GM12878 (cell line): ENCODE data around the gene HYOU1. TPM values are rescaled to one million over a fixed set of nuclear protein-coding genes. Genes with fewer than 3 reads are reported as not detected.
A peak's percentile ranks its signal among the peaks of the same experiment; 100 is the strongest.

Experiments
- ATAC-seq: fragments of 200-7000 bp; cut with Tn5 transposase; 3 replicates; pipeline ENCODE4 v1.9.1; 2020; ENCODE audit warnings: mild to moderate bottlenecking, moderate library complexity
- BruUV-seq: library from RNA; stranded (reverse); fragments of 400-500 nt; replicated peaks from 2 replicates; lab custom pipeline; 2021; lab: Mats Ljungman, UMichigan
- CTCF ChIA-PET: fragments of 300-600 bp; sonication (Branson Sonifier 250); formaldehyde crosslinking; extraction: SDS; loops from one replicate; lab custom pipeline; 2021; ENCODE audit warnings: inconsistent platforms; lab: Yijun Ruan, JAX
- POLR2A ChIA-PET: fragments of 350-600 bp; formaldehyde crosslinking; extraction: SDS; loops from one replicate; lab custom pipeline; 2021; ENCODE audit warnings: inconsistent platforms; lab: Charles Lee
- RAD21 ChIA-PET: fragments of 300-600 bp; sonication (Branson Sonifier 250); formaldehyde crosslinking; loops from one replicate; lab custom pipeline; 2023; ENCODE audit warnings: antibody characterized with exemption; ENCODE audit not compliant: unreplicated experiment; lab: Charles Lee
- SMC1A ChIA-PET: fragments of 300-600 bp; sonication (Branson Sonifier 250); formaldehyde crosslinking; loops from one replicate; lab custom pipeline; 2023; ENCODE audit not compliant: unreplicated experiment, uncharacterized antibody; lab: Charles Lee
- DNase-seq: peaks from one replicate; pipeline ENCODE4 v3.0.0-alpha.2; 2011; ENCODE audit warnings: low read depth, low spot score
- FAIRE-seq: peaks from 3 replicates; lab custom pipeline; 2011; peaks lifted over from hg19 to GRCh38; lab: Jason Lieb, UNC
- H2AFZ ChIP-seq: 2 replicates; pipeline ENCODE4 v1.6.0; 2011; ENCODE audit warnings: low read depth, low read length, control low read depth; ENCODE audit not compliant: control insufficient read depth
- H3K27ac ChIP-seq: 2 replicates; pipeline ENCODE4 v1.5.1; 2011; ENCODE audit warnings: control low read depth; ENCODE audit not compliant: control insufficient read depth, insufficient read depth
- H3K27me3 ChIP-seq, 2 experiments: replicated peaks in 1 of 2; 2 replicates each; pipeline versions ENCODE4 v1.6.0 to v1.6.1; 2011; ENCODE audit warnings: low read length in 1 of 2; ENCODE audit not compliant: control insufficient read depth in 2 of 2, insufficient read depth in 2 of 2
- H3K36me3 ChIP-seq, 2 experiments: 2 replicates each; pipeline ENCODE4 v1.5.1; 2011; ENCODE audit warnings: low read length in 1 of 2; ENCODE audit not compliant: control insufficient read depth in 2 of 2, insufficient read depth in 2 of 2
- H3K4me1 ChIP-seq: 2 replicates; pipeline ENCODE4 v1.6.1; 2011; ENCODE audit warnings: mild to moderate bottlenecking, low read length, moderate library complexity, mixed read lengths; ENCODE audit not compliant: control insufficient read depth, insufficient read depth
- H3K4me2 ChIP-seq: 2 replicates; pipeline ENCODE4 v1.6.0; 2011; ENCODE audit warnings: control low read depth; ENCODE audit not compliant: control insufficient read depth, insufficient read depth
- H3K4me3 ChIP-seq: fragments of 200-600 bp; sonication (generic); 2 replicates; pipeline ENCODE4 v1.5.1; 2016
- H3K79me2 ChIP-seq: 2 replicates; pipeline ENCODE4 v1.6.0; 2011; ENCODE audit warnings: low read length; ENCODE audit not compliant: control insufficient read depth, insufficient read depth
- H3K9ac ChIP-seq: 2 replicates; pipeline ENCODE4 v1.8.0; 2011; ENCODE audit warnings: low read length, control low read depth, mixed read lengths; ENCODE audit not compliant: control insufficient read depth, insufficient read depth
- H3K9me3 ChIP-seq: replicated peaks from 3 replicates; pipeline ENCODE4 v1.5.1; 2011; ENCODE audit warnings: mild to moderate bottlenecking, low read length; ENCODE audit not compliant: control insufficient read depth, insufficient read depth
- H4K20me1 ChIP-seq: 2 replicates; pipeline ENCODE4 v1.6.0; 2011; ENCODE audit not compliant: control insufficient read depth, insufficient read depth
- ATF3 ChIP-seq: IDR thresholded peaks from 2 replicates; pipeline ENCODE4 v1.6.1; 2011; ENCODE audit warnings: low read depth, mild to moderate bottlenecking, low read length, moderate library complexity, borderline replicate concordance; ENCODE audit errors: extremely low read depth
- ATF7 ChIP-seq: fragments of 450-650 bp; IDR thresholded peaks from 2 replicates; pipeline ENCODE4 v1.6.1; 2016; ENCODE audit warnings: low read depth, mild to moderate bottlenecking
- EGR1 ChIP-seq, 2 experiments: IDR thresholded peaks; 1 replicate in 1 of 2; 2 replicates in 1 of 2; pipeline ENCODE4 v1.6.1; 2011 to 2012; ENCODE audit warnings: low read depth in 2 of 2, low read length in 2 of 2, borderline replicate concordance in 1 of 2, mild to moderate bottlenecking in 1 of 2, moderate library complexity in 1 of 2
- GATAD2B ChIP-seq: fragments of 450-650 bp; conservative IDR thresholded peaks from 2 replicates; pipeline ENCODE4 v1.6.1; 2017; ENCODE audit warnings: low read depth, mild to moderate bottlenecking, moderate library complexity
- IKZF2 ChIP-seq, 2 experiments: fragments of 450-650 bp; IDR thresholded peaks; 2 replicates each; pipeline ENCODE4 v1.6.1; 2017; ENCODE audit warnings: mild to moderate bottlenecking in 2 of 2, moderate library complexity in 2 of 2
- NBN ChIP-seq: fragments of 450-650 bp; IDR thresholded peaks from 2 replicates; pipeline ENCODE4 v1.6.1; 2016
- PAX8 ChIP-seq: fragments of 450-650 bp; IDR thresholded peaks from 2 replicates; pipeline ENCODE4 v1.6.1; 2017; ENCODE audit warnings: mild to moderate bottlenecking, moderate library complexity
- PKNOX1 ChIP-seq: fragments of 450-650 bp; IDR thresholded peaks from 2 replicates; pipeline ENCODE4 v1.6.1; 2016; ENCODE audit warnings: mild to moderate bottlenecking
- PML ChIP-seq: IDR thresholded peaks from 2 replicates; pipeline ENCODE4 v1.6.1; 2012; ENCODE audit warnings: low read length, inconsistent platforms
- SMARCA5 ChIP-seq: fragments of 450-650 bp; IDR thresholded peaks from 2 replicates; pipeline ENCODE4 v1.6.1; 2017; ENCODE audit warnings: mild to moderate bottlenecking
- ZNF274 ChIP-seq: IDR thresholded peaks from one replicate; pipeline ENCODE4 v1.8.0; 2011; ENCODE audit not compliant: insufficient read length, insufficient read depth
- WGBS: methylation state at CpG from one replicate; pipeline ENCODE4 v1.1.6; 2016; ENCODE audit warnings: low lambda C conversion rate; ENCODE audit not compliant: insufficient replicate concordance, insufficient coverage; ENCODE audit errors: missing lambda C conversion rate; 5-methylcytosine and 5-hydroxymethylcytosine counted together
- in situ Hi-C: fragments of 300-500 bp; cut with MboI; formaldehyde crosslinking; loops from 9 replicates; pipeline ENCODE4 v1.14.3; 2018; ENCODE audit warnings: mixed read lengths
- intact Hi-C: fragments of 100-400 bp; cut with micrococcal nuclease; formaldehyde crosslinking; loops from one replicate; pipeline ENCODE4 v1.14.2; 2022; ENCODE audit not compliant: unreplicated experiment
- polyA plus RNA-seq, 11 experiments: library from polyadenylated mRNA; depleted of rRNA in 4 of 11; unstranded in 6 of 11; stranded (reverse) in 5 of 11; fragments of >200 nt; fragmentation: Nextera tagmentation in 4 of 11; fragmentation: Illumina TruSeq in 1 of 11; extraction: Ambion mirVana in 4 of 11; extraction: Trizol in 1 of 11; gene quantifications; 1 replicate in 1 of 11; 2 replicates in 10 of 11; pipeline versions ENCODE4 v1.2.1 to v1.2.3, GENCODE V29; 2011 to 2016; ENCODE audit warnings: inconsistent platforms in 2 of 11, missing spikeins in 2 of 11, low read depth in 1 of 11
- total RNA-seq, 4 experiments: library from RNA; depleted of rRNA in 3 of 4; stranded (reverse); fragments of >200 nt in 3 of 4; fragmentation: Illumina TruSeq in 1 of 4; extraction: Trizol in 1 of 4; gene quantifications; 2 replicates each; pipeline versions ENCODE4 v1.2.1 to v1.2.3, GENCODE V29; 2013 to 2021

Gene HYOU1
- total and polyA plus RNA-seq, 10 of the 15 experiments (the other 5 are each of a cell fraction or from before 2014, with no cell fraction given), result 15.4 to 157 (median 109) TPM

GRCh38 chr11:119030029-119030328 lies 27.0 kb downstream of the HYOU1 start (continued):
- no peak for TF ChIP-seq PAX8
- TF ChIP-seq ATF3, result no peak
- TF ChIP-seq IKZF2 (IDR thresholded peaks at IDR 0.05), result no peak

- H3K9ac ChIP-seq, result peak overlapping the region; percentile 74
- TSS peak; percentile 77 for BruUV-seq
Measured at GRCh38 chr11:119029340-119030028, 27.5 kb downstream of the HYOU1 start.

More at GRCh38 chr11:119029340-119030028, 27.5 kb downstream of the HYOU1 start:
- Histone ChIP-seq H4K20me1 (no peaks in the 10 kb centered on the region), H3K36me3 (peaks cover 4 to 5% of the 10 kb centered on the region in 2 experiments; a peak in 3 of 4 replicates), H3K27me3 (no peaks in the 10 kb centered on the region), H3K9me3 (no peaks in the 10 kb centered on the region), H2AFZ (peak overlapping the region; percentile 95), H3K4me2 (peak overlapping the region; percentile 85), H3K79me2 (peaks cover 13% of the 10 kb centered on the region), H3K27ac (peak overlapping the region; percentile 80), H3K4me3 (peak overlapping the region; percentile 78), H3K4me1 (peaks cover 14% of the 10 kb centered on the region)
- ChIA-PET RAD21 (interaction anchor here (1.0 to 1.5 kb wide), 3 partner anchors 22 to 38 kb away, joined by 3 to 6 read pairs (median 3); partner anchors contain the start of gene VPS11), POLR2A (interaction anchor here (0.9 to 3.0 kb wide), 9 partner anchors 10 to 77 kb away, joined by 3 to 14 read pairs (median 4); partner anchors contain the start of genes HMBS, HYOU1 and VPS11), CTCF (interaction anchor here (1.0 to 1.6 kb wide), 3 partner anchors 10 to 96 kb away, joined by 3 to 16 read pairs (median 6); partner anchors contain the start of gene TRAPPC4), SMC1A (interaction anchor here (1.0 to 4.9 kb wide), 3 partner anchors 12 to 29 kb away, joined by 3 to 40 read pairs (median 5); partner anchors contain the start of genes RPS25 and TRAPPC4)
- 38% methylated on average over 10 of the region's 10 CpGs for WGBS
- intact Hi-C loops, result no loop called here
- in situ Hi-C loops, result no loop called here
- TF ChIP-seq NBN, result peak; percentile 53; the same call in 1 of the 2 replicates
- TF ChIP-seq PKNOX1, result peak; percentile 76
- peak in 1 of 2 experiments; percentile 65; a peak in 1 of 3 replicates for TF ChIP-seq EGR1 (IDR thresholded peaks at IDR 0.05; ENCODE audit: borderline replicate concordance in 1 of 2, low read depth in 2 of 2, low read length in 2 of 2)
- 0 out of 2 replicates have a peak, but pooled peaks have one; percentile 35 for TF ChIP-seq ATF7
- TF ChIP-seq ZNF274, result no peak
- TF ChIP-seq SMARCA5, result peak; percentile 30; the same call in 1 of the 2 replicates
- no peak for TF ChIP-seq PML
- no peak for TF ChIP-seq GATAD2B
- DNase-seq (no peak), FAIRE-seq (peak; percentile 54), ATAC-seq (peak; percentile 58)
